Measurements from ENCODE around the gene BTG1. TPM values are rescaled to one million over a fixed set of nuclear protein-coding genes. Genes with fewer than 3 reads are reported as not detected.
"Not testable (repeated sequence)": the region's sequence is repeated elsewhere in the genome, so short reads cannot be mapped to it uniquely, and the experiment has no call there.

The BTG1 gene
- total RNA-seq, 2 experiments from 2014 or later = 32.8 to 93.4 TPM

DNA sequence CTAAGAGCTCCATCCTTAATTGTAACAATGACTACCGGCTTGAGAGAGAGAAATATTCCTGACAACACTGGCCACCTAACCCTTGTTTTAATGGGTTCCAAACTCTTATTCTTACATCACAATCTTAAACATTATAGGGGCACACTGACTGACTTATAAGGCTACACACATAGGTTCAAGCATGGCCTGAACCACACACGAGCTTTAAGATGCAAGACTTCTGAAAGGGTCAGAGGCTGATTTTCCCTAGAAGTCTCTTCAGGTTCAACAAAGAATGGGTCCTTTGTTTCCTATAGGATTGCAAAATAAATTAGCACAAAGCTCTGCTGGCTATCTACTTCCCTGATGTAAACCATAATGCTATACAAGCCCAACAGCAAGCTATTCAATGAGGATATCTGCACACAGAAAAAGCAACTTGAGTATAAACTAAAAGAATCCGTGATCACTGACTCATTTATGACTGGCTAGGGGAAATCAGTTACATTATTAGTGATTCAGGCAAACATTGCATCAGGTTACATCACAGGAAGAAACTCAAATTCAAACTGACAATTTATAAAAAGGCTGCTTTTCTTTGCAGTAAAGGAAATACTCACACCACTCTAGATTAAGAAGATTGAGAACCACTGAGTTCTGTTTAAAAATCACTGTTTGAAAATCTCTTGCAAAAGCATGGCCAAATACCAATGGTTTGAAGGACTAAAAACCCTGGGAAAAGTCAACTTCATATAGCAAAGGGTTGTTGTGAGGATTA is 8.5 kb downstream of the BTG1 start:
- POLR2A ChIA-PET = interaction anchor here (0.5 to 4.9 kb wide), 23 partner anchors 9 to 850 kb away, joined by 3 to 65 read pairs (median 5); partner anchors contain the start of gene BTG1
- TF ChIP-seq, protein P1, sequence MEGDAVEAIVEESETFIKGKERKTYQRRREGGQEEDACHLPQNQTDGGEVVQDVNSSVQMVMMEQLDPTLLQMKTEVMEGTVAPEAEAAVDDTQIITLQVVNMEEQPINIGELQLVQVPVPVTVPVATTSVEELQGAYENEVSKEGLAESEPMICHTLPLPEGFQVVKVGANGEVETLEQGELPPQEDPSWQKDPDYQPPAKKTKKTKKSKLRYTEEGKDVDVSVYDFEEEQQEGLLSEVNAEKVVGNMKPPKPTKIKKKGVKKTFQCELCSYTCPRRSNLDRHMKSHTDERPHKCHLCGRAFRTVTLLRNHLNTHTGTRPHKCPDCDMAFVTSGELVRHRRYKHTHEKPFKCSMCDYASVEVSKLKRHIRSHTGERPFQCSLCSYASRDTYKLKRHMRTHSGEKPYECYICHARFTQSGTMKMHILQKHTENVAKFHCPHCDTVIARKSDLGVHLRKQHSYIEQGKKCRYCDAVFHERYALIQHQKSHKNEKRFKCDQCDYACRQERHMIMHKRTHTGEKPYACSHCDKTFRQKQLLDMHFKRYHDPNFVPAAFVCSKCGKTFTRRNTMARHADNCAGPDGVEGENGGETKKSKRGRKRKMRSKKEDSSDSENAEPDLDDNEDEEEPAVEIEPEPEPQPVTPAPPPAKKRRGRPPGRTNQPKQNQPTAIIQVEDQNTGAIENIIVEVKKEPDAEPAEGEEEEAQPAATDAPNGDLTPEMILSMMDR (conservative IDR thresholded peaks at IDR 0.05; ENCODE audit: low read length) = no peak
- no peak for TF ChIP-seq EZH2phosphoT487 (IDR thresholded peaks at IDR 0.05; ENCODE audit: borderline replicate concordance, low read depth, low read length)
- Histone ChIP-seq H3K27ac (ENCODE audit: low read depth, low read length, poor library complexity, severe bottlenecking) (peak overlapping the region; percentile 23), H3K79me2 (ENCODE audit: insufficient read depth, low read depth, low read length) (peaks cover 100% of the 10 kb centered on the region), H2AFZ (ENCODE audit: low read length) (no peak overlapping the region), H3K4me1 (ENCODE audit: insufficient read depth, low read length, poor library complexity, severe bottlenecking) (peaks cover 77% of the 10 kb centered on the region), H3K4me3 (ENCODE audit: low read depth, low read length, poor library complexity, severe bottlenecking) (peak overlapping the region; percentile 86), H3K9me2 (ENCODE audit: insufficient read depth, low read length) (no peaks in the 10 kb centered on the region), H4K20me1 (ENCODE audit: insufficient read depth, low read length) (peaks cover 87% of the 10 kb centered on the region), H3K36me3 (ENCODE audit: insufficient read depth, low read length) (peaks cover 95% of the 10 kb centered on the region), H3K9me3 (ENCODE audit: low read length) (no peaks in the 10 kb centered on the region), H3K4me2 (ENCODE audit: low read length) (peak overlapping the region; percentile 98)
- intact Hi-C loops (cut with micrococcal nuclease; ENCODE audit: unreplicated experiment) = no loop called here
- no TSS peak for BruUV-seq (replicated peaks)
- peak; percentile 38 for DNase-seq (ENCODE audit: low spot score)
- CTCF ChIA-PET (ENCODE audit: unreplicated experiment) = interaction anchor here (0.6 to 1.0 kb wide), 3 partner anchors 8 to 439 kb away, joined by 3 read pairs; partner anchors contain the start of gene BTG1

DNA sequence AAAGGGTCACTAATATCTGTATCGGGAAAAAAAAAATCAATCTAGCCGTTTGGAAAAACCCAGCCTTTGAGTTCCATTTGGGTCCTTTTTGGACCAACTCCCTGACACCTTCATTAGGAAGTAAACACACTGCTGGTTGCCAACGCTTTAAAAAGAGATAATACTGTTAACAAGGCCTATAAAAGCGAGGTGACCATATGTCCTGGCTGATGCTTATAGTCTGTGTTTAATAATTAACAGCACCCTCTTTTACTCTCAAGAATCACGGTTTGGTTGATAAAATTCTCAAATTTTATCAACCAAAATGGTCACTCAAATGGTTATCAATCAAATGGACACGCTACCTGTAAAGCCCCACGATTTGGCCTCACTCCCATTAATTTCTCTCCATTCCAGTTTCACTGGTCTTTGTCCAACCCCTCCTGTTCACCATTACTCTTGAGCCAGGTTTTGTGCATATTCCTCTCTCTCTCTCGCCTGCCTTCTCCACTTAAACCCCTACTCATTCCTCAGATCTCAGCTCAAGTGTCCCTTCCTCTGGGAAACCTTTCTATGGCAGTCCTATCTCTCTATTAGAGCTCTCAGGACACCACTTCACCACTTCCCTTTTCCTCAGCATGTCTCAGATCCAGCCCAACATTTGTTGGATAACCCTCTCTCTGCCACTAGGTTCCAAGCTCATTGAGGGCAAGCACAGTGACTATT is 9.5 kb downstream of the BTG1 start:
- Histone ChIP-seq H3K79me2 (ENCODE audit: insufficient read depth, low read depth, low read length) (peaks cover 100% of the 10 kb centered on the region), H3K27ac (ENCODE audit: low read depth, low read length, poor library complexity, severe bottlenecking) (no peak overlapping the region), H3K9me3 (ENCODE audit: low read length) (no peaks in the 10 kb centered on the region), H2AFZ (ENCODE audit: low read length) (no peak overlapping the region), H3K36me3 (ENCODE audit: insufficient read depth, low read length) (peaks cover 95% of the 10 kb centered on the region), H3K4me1 (ENCODE audit: insufficient read depth, low read length, poor library complexity, severe bottlenecking) (peaks cover 79% of the 10 kb centered on the region), H3K4me2 (ENCODE audit: low read length) (peak overlapping the region; percentile 98), H3K9me2 (ENCODE audit: insufficient read depth, low read length) (no peaks in the 10 kb centered on the region), H4K20me1 (ENCODE audit: insufficient read depth, low read length) (peaks cover 85% of the 10 kb centered on the region), H3K4me3 (ENCODE audit: low read depth, low read length, poor library complexity, severe bottlenecking) (peak overlapping the region; percentile 86)
- ChIA-PET POLR2A (interaction anchor here (0.8 to 4.9 kb wide), 10 partner anchors 10 to 411 kb away, joined by 3 to 65 read pairs (median 5); partner anchors contain the start of gene BTG1), CTCF (ENCODE audit: unreplicated experiment) (interaction anchor here (0.6 to 0.8 kb wide), 2 partner anchors 9 to 440 kb away, joined by 3 read pairs; partner anchors contain the start of gene BTG1)
- TF ChIP-seq, protein P1 (conservative IDR thresholded peaks at IDR 0.05; ENCODE audit: low read length) = 0 out of 2 replicates have a peak, but pooled peaks have one; percentile 9
- TF ChIP-seq EZH2phosphoT487 (IDR thresholded peaks at IDR 0.05; ENCODE audit: borderline replicate concordance, low read depth, low read length) = no peak
- BruUV-seq (replicated peaks) = no TSS peak
- DNase-seq (ENCODE audit: low spot score) = no peak
- intact Hi-C loops (cut with micrococcal nuclease; ENCODE audit: unreplicated experiment) = no loop called here

DNA sequence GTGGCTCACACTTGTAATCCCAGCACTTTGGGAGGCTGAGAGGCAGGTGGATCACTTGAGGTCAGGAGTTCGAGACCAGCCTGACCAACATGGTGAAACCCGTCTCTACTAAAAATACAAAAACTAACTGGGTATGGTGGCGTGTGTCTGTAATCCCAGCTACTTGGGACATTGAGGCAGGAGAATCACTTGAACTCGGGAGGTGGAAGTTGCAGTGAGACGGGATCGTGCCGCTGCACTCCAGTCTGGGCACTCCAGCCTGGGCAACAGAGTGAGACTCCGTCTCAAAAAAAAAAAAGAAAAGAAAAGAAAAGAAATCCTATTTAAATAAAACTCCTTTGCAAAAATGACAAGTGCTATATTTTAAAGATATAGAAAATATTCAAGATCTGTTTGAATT is 10.1 kb downstream of the BTG1 start:
- intact Hi-C loops (cut with micrococcal nuclease; ENCODE audit: unreplicated experiment); DNase-seq (ENCODE audit: low spot score); H3K9me3 ChIP-seq (ENCODE audit: low read length); H3K9me2 ChIP-seq (ENCODE audit: insufficient read depth, low read length); BruUV-seq (replicated peaks); H2AFZ ChIP-seq (ENCODE audit: low read length); H3K27ac ChIP-seq (ENCODE audit: low read depth, low read length, poor library complexity, severe bottlenecking); CTCF ChIA-PET (ENCODE audit: unreplicated experiment); H3K4me3 ChIP-seq (ENCODE audit: low read depth, low read length, poor library complexity, severe bottlenecking): not testable (repeated sequence)
- peaks cover 79% of the 10 kb centered on the region for H3K4me1 ChIP-seq (ENCODE audit: insufficient read depth, low read length, poor library complexity, severe bottlenecking)
- peaks cover 100% of the 10 kb centered on the region for H3K79me2 ChIP-seq (ENCODE audit: insufficient read depth, low read depth, low read length)
- H4K20me1 ChIP-seq (ENCODE audit: insufficient read depth, low read length) = peaks cover 78% of the 10 kb centered on the region
- POLR2A ChIA-PET = interaction anchor here (0.7 to 4.9 kb wide), 4 partner anchors 10 to 153 kb away, joined by 3 to 65 read pairs (median 10); partner anchors contain the start of gene BTG1
- peaks cover 94% of the 10 kb centered on the region for H3K36me3 ChIP-seq (ENCODE audit: insufficient read depth, low read length)
- H3K4me2 ChIP-seq (ENCODE audit: low read length) = peak overlapping the region; percentile 98
